Midbrain (tissue), 1 donor: ENCODE measurements around the gene ACTN4.

Source experiments
- DNase-seq: peaks from one replicate; lab custom pipeline; 2025; lab: John Stamatoyannopoulos, UW

The ACTN4 gene

GRCh38 chr19:38678217-38678890 is 30.9 kb downstream of the ACTN4 start:
- DNase-seq, result no peak

- no peak for DNase-seq
Measured at GRCh38 chr19:38678891-38679494, 31.5 kb downstream of the ACTN4 start.

- DNase-seq, result no peak
Measured at GRCh38 chr19:38679839-38680238, 32.4 kb downstream of the ACTN4 start.

- no peak for DNase-seq
Measured at GRCh38 chr19:38682195-38682867, 34.9 kb downstream of the ACTN4 start.

- DNase-seq, result no peak
Measured at GRCh38 chr19:38682872-38683392, 35.5 kb downstream of the ACTN4 start.

- DNase-seq, result no peak
Measured at GRCh38 chr19:38683393-38684077, 36.1 kb downstream of the ACTN4 start.

GRCh38 chr19:38684078-38684861 is 36.8 kb downstream of the ACTN4 start:
- DNase-seq, result no peak

- no peak for DNase-seq
Measured at GRCh38 chr19:38684862-38685665, 37.6 kb downstream of the ACTN4 start.

GRCh38 chr19:38685666-38686529 is 38.4 kb downstream of the ACTN4 start:
- DNase-seq, result no peak

- DNase-seq, result no peak
Measured at GRCh38 chr19:38686530-38686888, 39.1 kb downstream of the ACTN4 start.

GRCh38 chr19:38687837-38688378 is 40.5 kb downstream of the ACTN4 start:
- DNase-seq, result no peak

- DNase-seq, result no peak
Measured at GRCh38 chr19:38690146-38690545, 42.7 kb downstream of the ACTN4 start.

- no peak for DNase-seq
Measured at GRCh38 chr19:38690832-38691231, 43.4 kb downstream of the ACTN4 start.

- no peak for DNase-seq
Measured at GRCh38 chr19:38691938-38692457, 44.5 kb downstream of the ACTN4 start.

GRCh38 chr19:38692458-38693379 is 45.3 kb downstream of the ACTN4 start:
- no peak for DNase-seq

GRCh38 chr19:38693380-38694223 is 46.2 kb downstream of the ACTN4 start:
- DNase-seq, result no peak

GRCh38 chr19:38695317-38695683 is 47.9 kb downstream of the ACTN4 start:
- DNase-seq, result no peak
